ENCODE measurements around the gene NALCN. TPM values are rescaled to one million over a fixed set of nuclear protein-coding genes. Genes with fewer than 3 reads are reported as not detected.

NALCN gene
- total and polyA plus RNA-seq, 2 of the 8 experiments (the other 6 are each of a cell fraction or from before 2014, with no cell fraction given) = 0.26 to 0.54 TPM

- peaks cover 0 to 5% (median 1%) of the 10 kb centered on the region in 4 experiments; a peak in 2 of 7 replicates for H3K4me1 ChIP-seq (replicated peaks in 1 of 4; ENCODE audit: control insufficient read depth in 3 of 4, insufficient read depth in 4 of 4, low read length in 3 of 4)
- H3K4me3 ChIP-seq (ENCODE audit: extremely low read depth in 1 of 4, insufficient read depth in 2 of 4, low read depth in 3 of 4, low read length in 4 of 4) = no peak overlapping the region
- H3K79me2 ChIP-seq (ENCODE audit: control insufficient read depth in 1 of 2, insufficient read depth in 2 of 2, low read length in 2 of 2) = no peaks in the 10 kb centered on the region
- CTCF ChIA-PET (ENCODE audit: partially characterized antibody) = interaction anchor here (0.8 kb wide), 1 partner anchor 8 kb away, joined by 3 read pairs; no protein-coding TSS in a partner anchor
- no peaks in the 10 kb centered on the region for H3K27me3 ChIP-seq (replicated peaks in 1 of 4; ENCODE audit: control insufficient read depth in 3 of 4, extremely low read depth in 1 of 4, insufficient read depth in 3 of 4, low read length in 3 of 4)
- no peak overlapping the region for H4K91ac ChIP-seq (replicated peaks; ENCODE audit: insufficient read length, low read length)
- H4K8ac ChIP-seq (ENCODE audit: extremely low read depth, insufficient read depth, low read length) = no peak overlapping the region
- no peak overlapping the region for H3K56ac ChIP-seq (replicated peaks; ENCODE audit: insufficient read length, low read depth, low read length)
- no peak overlapping the region for H2AFZ ChIP-seq (ENCODE audit: low read length)
- no peak overlapping the region for H3K4me2 ChIP-seq (ENCODE audit: insufficient read depth in 1 of 2, low read depth in 2 of 2, low read length in 2 of 2)
- no peak overlapping the region for H2BK120ac ChIP-seq (replicated peaks; ENCODE audit: low read depth, low read length)
- H3K79me1 ChIP-seq (ENCODE audit: low read depth, low read length) = no peaks in the 10 kb centered on the region
- no peak overlapping the region for H3K18ac ChIP-seq (ENCODE audit: extremely low read depth, low read length)
- FAIRE-seq = no peak
- DNase-seq (ENCODE audit: low read depth in 1 of 2, low spot score in 2 of 2) = no peak
- H3K14ac ChIP-seq (ENCODE audit: insufficient read length) = no peak overlapping the region
- no peaks in the 10 kb centered on the region for H3K23me2 ChIP-seq (ENCODE audit: low read depth, low read length)
- no peak overlapping the region for H2BK12ac ChIP-seq (ENCODE audit: low read depth, low read length)
- H3K4ac ChIP-seq (replicated peaks; ENCODE audit: insufficient read length, low read depth, low read length) = no peak overlapping the region
- H4K20me1 ChIP-seq (replicated peaks in 1 of 2; ENCODE audit: control insufficient read depth in 1 of 2, insufficient read depth in 2 of 2, low read length in 2 of 2) = no peaks in the 10 kb centered on the region
- no peak overlapping the region for H2AK5ac ChIP-seq (ENCODE audit: low read depth, low read length)
- no peak overlapping the region for H2BK20ac ChIP-seq (ENCODE audit: low read length)
- no peaks in the 10 kb centered on the region for H3K36me3 ChIP-seq (ENCODE audit: control insufficient read depth in 2 of 4, insufficient read depth in 4 of 4, low read length in 3 of 4)
- H2BK5ac ChIP-seq (ENCODE audit: low read depth, low read length) = no peak overlapping the region
- no peak overlapping the region for H4K5ac ChIP-seq (ENCODE audit: insufficient read length, low read depth, low read length)
- no peak overlapping the region for H2BK15ac ChIP-seq (ENCODE audit: low read length)
- 84% methylated on average over 6 of the region's 6 CpGs; no CpG with 5 or more reads in 1 of the 2 experiments for WGBS, 2 experiments (ENCODE audit: extremely low coverage in 1 of 2, insufficient coverage in 1 of 2, insufficient read length in 1 of 2, insufficient replicate concordance in 2 of 2, low coverage in 1 of 2, low lambda C conversion rate in 2 of 2, missing lambda C conversion rate in 1 of 2)
- no peaks in the 10 kb centered on the region for H3K9me3 ChIP-seq (ENCODE audit: insufficient read depth in 2 of 2, low read depth in 1 of 2, low read length in 1 of 2)
- no peak overlapping the region for H3K23ac ChIP-seq (ENCODE audit: insufficient read length)
- no peak overlapping the region for H3K27ac ChIP-seq (ENCODE audit: low read depth, low read length)
- POLR2A ChIA-PET (ENCODE audit: partially characterized antibody) = no interaction called here
- H3K9ac ChIP-seq (replicated peaks in 1 of 4; ENCODE audit: extremely low read depth in 1 of 4, low read depth in 3 of 4, low read length in 3 of 4) = no peak overlapping the region
- TF ChIP-seq CHD1 (IDR thresholded peaks at IDR 0.05; ENCODE audit: low read depth, low read length) = no peak
- TF ChIP-seq JUN (IDR thresholded peaks at IDR 0.05; ENCODE audit: low read depth, low read length) = no peak
- TF ChIP-seq ATF2 (IDR thresholded peaks at IDR 0.05; ENCODE audit: low read length) = no peak
- TF ChIP-seq EZH2 (IDR thresholded peaks at IDR 0.05; ENCODE audit: low read depth, low read length, severe bottlenecking) = no peak
- no peak for TF ChIP-seq KDM4A (IDR thresholded peaks at IDR 0.05; ENCODE audit: low read depth, low read length, severe bottlenecking)
- no peak for TF ChIP-seq SIRT6 (IDR thresholded peaks at IDR 0.05; ENCODE audit: low read length)
- no peak for TF ChIP-seq CBX8 (IDR thresholded peaks at IDR 0.05; ENCODE audit: borderline replicate concordance, low read depth, low read length)
- TF ChIP-seq TAF7 (optimal IDR thresholded peaks at IDR 0.05; ENCODE audit: borderline replicate concordance, low read depth, low read length) = no peak
- no peak for TF ChIP-seq SP4 (IDR thresholded peaks at IDR 0.05; ENCODE audit: low read length)
- TF ChIP-seq CTBP2 (IDR thresholded peaks at IDR 0.05; ENCODE audit: borderline replicate concordance, insufficient read depth, insufficient read length, low read length) = no peak
- no peak for TF ChIP-seq BCL11A (IDR thresholded peaks at IDR 0.05; ENCODE audit: low read depth in 2 of 2, low read length in 2 of 2)
- TF ChIP-seq TCF12 (IDR thresholded peaks at IDR 0.05; ENCODE audit: low read depth, low read length) = no peak
Observed at GRCh38 chr13:101408992-101409656, 7.2 kb downstream of the NALCN start.

Measured in H1 (cell line).